Adrenal gland (tissue), 12 donors: ENCODE measurements around the gene JAGN1. TPM values are rescaled to one million over a fixed set of nuclear protein-coding genes. Genes with fewer than 3 reads are reported as not detected.

ENCODE experiments used
- DNase-seq, 7 donors: peaks; one replicate each; pipeline ENCODE4 v3.0.0-alpha.2; 2019 to 2020
- H3K27ac ChIP-seq, 5 donors: fragments of 200-600 bp; sonication (generic) in 4 of 5; 1 replicate in 3 of 5; 2 replicates in 2 of 5; pipeline versions ENCODE4 v1.5.1 to v1.8.0; 2016 to 2020; ENCODE audit warnings: mild to moderate bottlenecking in 1 of 5
- H3K27me3 ChIP-seq: fragments of 200-600 bp; 2 replicates; pipeline ENCODE4 v1.8.0; 2021
- H3K36me3 ChIP-seq, 2 donors: fragments of 200-600 bp; replicated peaks in 1 of 2; 1 replicate in 1 of 2; 2 replicates in 1 of 2; pipeline versions ENCODE4 v1.5.1 to v1.8.0; 2018 to 2022
- H3K4me1 ChIP-seq, 2 donors: fragments of 200-600 bp; replicated peaks in 1 of 2; 1 replicate in 1 of 2; 2 replicates in 1 of 2; pipeline versions ENCODE4 v1.5.1 to v1.8.0; 2018 to 2021
- H3K4me3 ChIP-seq, 4 donors: fragments of 200-600 bp; sonication (generic) in 3 of 4; one replicate each; pipeline ENCODE4 v1.5.1; 2016 to 2018
- H3K9me3 ChIP-seq, 3 donors: fragments of 200-600 bp; sonication (generic) in 1 of 3; replicated peaks in 1 of 3; 1 replicate in 2 of 3; 2 replicates in 1 of 3; pipeline versions ENCODE4 v1.5.1 to v1.8.0; 2016 to 2021
- POLR2A ChIP-seq, 2 donors: fragments of 450-650 bp; IDR thresholded peaks; one replicate each; pipeline ENCODE4 v1.6.1; 2017; ENCODE audit warnings: antibody characterized with exemption in 2 of 2, mild to moderate bottlenecking in 2 of 2, moderate library complexity in 1 of 2
- whole genome bisulfite sequencing, 4 donors: extraction: QIAGEN DNeasy Blood & Tissue Kit in 2 of 4; methylation state at CpG; one replicate each; pipeline versions ENCODE4 v1.1.5 to v1.1.7; 2013 to 2017; 5-methylcytosine and 5-hydroxymethylcytosine counted together
- intact Hi-C, 2 donors: fragments of 100-400 bp; cut with DNase I; formaldehyde crosslinking; loops; one replicate each; pipeline versions ENCODE4 v1.14.1 to v1.15.0; 2022 to 2023
- polyA plus RNA-seq, 3 donors: library from polyadenylated mRNA; stranded (reverse); fragments of 200-250 nt in 2 of 3; fragments of 350-450 nt in 1 of 3; fragmentation: Illumina TruSeq in 1 of 3; extraction: RNeasy Lipid Tissue Mini Kit (QIAGEN cat#74804) in 1 of 3; gene quantifications; one replicate each; pipeline ENCODE4 v1.2.3, GENCODE V29; 2013 to 2014
- total RNA-seq, 9 donors: library from RNA; depleted of rRNA in 4 of 9; stranded (reverse); fragments of >200 nt in 4 of 9; fragments of 120-200 nt in 1 of 9; fragmentation: NEBNext Ultra II Directional in 1 of 9; extraction: Animal tissue kit (Norgen Biotek cat#: 25700) in 1 of 9; gene quantifications; one replicate each; pipeline versions ENCODE4 v1.1.0 to v1.2.4, GENCODE V29; 2013 to 2023
- TF ChIP-seq, protein P1 (sequence below), 6 experiments: fragments of 450-650 bp in 4 of 6; fragments of 200-600 bp in 2 of 6; sonication (generic) in 1 of 6; IDR thresholded peaks; 1 replicate in 5 of 6; 2 replicates in 1 of 6; pipeline versions ENCODE4 v1.5.1 to v1.8.0; 2016 to 2021; ENCODE audit warnings: antibody characterized with exemption in 6 of 6, mild to moderate bottlenecking in 2 of 6, moderate library complexity in 1 of 6
- donor health status: healthy with polysubstance abuse.
- donor health status: Bipolar disorder and iron deficiency.
- donor health status: DM: yes; HTN: yes; CAD: no.
- donor health status: DM: no; HTN: no; CAD: no.
- donor health status: DM: no; HTN: no; CAD: no.
- donor health status: DM: yes; HTN: yes; CAD: no.

The JAGN1 gene
- total and polyA plus RNA-seq, 12 donors: 31.4 to 116 (median 60.7) TPM

DNA sequence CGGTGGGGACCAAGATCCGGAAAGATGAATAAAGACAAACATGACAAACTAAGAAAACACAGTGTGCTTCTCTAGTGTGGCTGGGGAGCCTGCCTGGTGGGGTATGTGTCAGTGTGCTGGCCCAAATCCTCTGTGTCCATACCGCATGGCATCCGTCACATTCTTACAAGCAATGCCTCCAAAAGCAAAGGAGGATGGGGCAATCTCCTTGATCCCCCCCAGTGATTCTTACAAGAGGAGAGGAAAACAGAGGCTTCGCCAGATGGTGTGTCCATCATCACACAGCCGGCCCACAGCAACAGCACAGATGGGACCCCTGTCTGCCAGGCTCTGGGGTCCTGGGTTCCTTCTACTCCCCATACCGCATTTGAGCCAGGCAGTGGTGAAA is 25.9 kb downstream of the JAGN1 start:
- intact Hi-C loops: no loop called here
- no peaks in the 10 kb centered on the region for H3K36me3 ChIP-seq
- 39 to 49% (median 44%) methylated on average over 4 to 7 of the region's 7 CpGs for WGBS, 4 donors
- peaks cover 31 to 62% of the 10 kb centered on the region in 2 donors for H3K4me1 ChIP-seq
- DNase-seq: peak in 2 of 7 donors; percentile 31 to 38
- peak overlapping the region; percentile 59 to 95 (median 84) for H3K27ac ChIP-seq
- H3K4me3 ChIP-seq: peak overlapping the region in 1 of 4 donors; percentile 69
- TF ChIP-seq, protein P1, sequence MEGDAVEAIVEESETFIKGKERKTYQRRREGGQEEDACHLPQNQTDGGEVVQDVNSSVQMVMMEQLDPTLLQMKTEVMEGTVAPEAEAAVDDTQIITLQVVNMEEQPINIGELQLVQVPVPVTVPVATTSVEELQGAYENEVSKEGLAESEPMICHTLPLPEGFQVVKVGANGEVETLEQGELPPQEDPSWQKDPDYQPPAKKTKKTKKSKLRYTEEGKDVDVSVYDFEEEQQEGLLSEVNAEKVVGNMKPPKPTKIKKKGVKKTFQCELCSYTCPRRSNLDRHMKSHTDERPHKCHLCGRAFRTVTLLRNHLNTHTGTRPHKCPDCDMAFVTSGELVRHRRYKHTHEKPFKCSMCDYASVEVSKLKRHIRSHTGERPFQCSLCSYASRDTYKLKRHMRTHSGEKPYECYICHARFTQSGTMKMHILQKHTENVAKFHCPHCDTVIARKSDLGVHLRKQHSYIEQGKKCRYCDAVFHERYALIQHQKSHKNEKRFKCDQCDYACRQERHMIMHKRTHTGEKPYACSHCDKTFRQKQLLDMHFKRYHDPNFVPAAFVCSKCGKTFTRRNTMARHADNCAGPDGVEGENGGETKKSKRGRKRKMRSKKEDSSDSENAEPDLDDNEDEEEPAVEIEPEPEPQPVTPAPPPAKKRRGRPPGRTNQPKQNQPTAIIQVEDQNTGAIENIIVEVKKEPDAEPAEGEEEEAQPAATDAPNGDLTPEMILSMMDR (IDR thresholded peaks at IDR 0.05): no peak
- no peak for TF ChIP-seq POLR2A (IDR thresholded peaks at IDR 0.05)
- no peaks in the 10 kb centered on the region for H3K9me3 ChIP-seq
- H3K27me3 ChIP-seq: no peaks in the 10 kb centered on the region

DNA sequence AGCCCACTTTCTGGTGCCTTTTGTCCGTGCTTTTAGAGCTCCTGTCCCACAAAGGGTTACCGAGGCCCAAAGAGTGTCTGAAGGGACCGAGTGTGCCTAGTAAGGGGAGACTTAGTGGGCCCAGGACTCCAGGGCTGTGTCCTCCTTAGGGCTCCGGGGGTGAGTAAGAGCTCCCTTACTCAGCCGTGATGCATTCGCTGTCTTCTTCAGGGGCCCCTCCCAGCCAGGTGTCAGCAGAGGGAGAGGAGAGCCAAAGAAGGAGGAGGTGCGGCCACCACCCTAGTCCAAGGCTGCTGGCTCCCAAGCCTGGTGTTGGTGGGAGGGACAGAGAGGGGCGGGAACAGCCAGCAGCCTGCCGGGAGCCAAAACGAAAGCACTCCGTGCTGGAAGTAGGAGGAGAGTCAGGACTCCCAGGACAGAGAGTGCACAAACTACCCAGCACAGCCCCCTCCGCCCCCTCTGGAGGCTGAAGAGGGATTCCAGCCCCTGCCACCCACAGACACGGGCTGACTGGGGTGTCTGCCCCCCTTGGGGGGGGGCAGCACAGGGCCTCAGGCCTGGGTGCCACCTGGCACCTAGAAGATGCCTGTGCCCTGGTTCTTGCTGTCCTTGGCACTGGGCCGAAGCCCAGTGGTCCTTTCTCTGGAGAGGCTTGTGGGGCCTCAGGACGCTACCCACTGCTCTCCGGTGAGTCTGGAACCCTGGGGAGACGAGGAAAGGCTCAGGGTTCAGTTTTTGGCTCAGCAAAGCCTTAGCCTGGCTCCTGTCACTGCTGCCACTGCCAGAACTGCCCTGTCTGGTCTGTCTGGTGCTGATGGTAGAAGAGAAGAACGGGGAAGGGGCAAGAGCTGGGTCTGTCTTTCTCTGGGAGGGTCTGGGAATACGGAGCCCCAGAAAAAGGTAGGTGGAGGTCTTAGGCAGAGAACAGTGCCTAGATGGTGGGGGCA is 26.6 kb downstream of the JAGN1 start, which contains the start of gene IL17RC:
TSS of gene IL17RC (plus strand) at position 365 of the 947 bp plus-strand sequence. CDS start at position 583, 218 bp downstream.
- Histone ChIP-seq H3K36me3 (no peaks in the 10 kb centered on the region), H3K9me3 (no peaks in the 10 kb centered on the region), H3K27ac (peak within 1 kb of the TSS; percentile 64 to 95 (median 84)), H3K27me3 (no peaks in the 10 kb centered on the region), H3K4me3 (peak within 1 kb of the TSS in 3 of 4 donors; percentile 30 to 69 (median 42)), H3K4me1 (peaks cover 31 to 59% of the 10 kb centered on the region in 2 donors)
- peak; percentile 90 to 97 (median 96) for DNase-seq
- intact Hi-C loops: no loop called here
- TF ChIP-seq, protein P1 (IDR thresholded peaks at IDR 0.05): no peak
- peak in 1 of 2 donors; percentile 88 for TF ChIP-seq POLR2A (IDR thresholded peaks at IDR 0.05)
- 6 to 8% (median 7%) methylated on average over 7 to 19 of the region's 19 CpGs for WGBS, 4 donors

DNA sequence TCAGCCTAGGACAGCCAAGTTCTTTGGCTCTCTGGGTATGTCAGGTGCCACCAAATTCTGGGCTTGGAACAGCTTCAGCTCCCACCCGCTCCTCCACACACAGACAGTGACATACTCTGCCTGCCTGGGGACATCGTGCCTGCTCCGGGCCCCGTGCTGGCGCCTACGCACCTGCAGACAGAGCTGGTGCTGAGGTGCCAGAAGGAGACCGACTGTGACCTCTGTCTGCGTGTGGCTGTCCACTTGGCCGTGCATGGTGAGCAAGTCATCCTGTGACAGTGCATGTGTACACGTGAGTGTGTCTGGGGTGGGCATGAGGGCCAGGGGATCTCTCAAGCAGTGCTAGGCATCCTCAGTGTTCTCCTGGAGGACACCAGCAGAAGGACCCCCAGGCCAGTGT is 27.4 kb downstream of the JAGN1 start:
- Histone ChIP-seq H3K9me3 (no peaks in the 10 kb centered on the region), H3K4me1 (peaks cover 31 to 51% of the 10 kb centered on the region in 2 donors), H3K27me3 (no peaks in the 10 kb centered on the region), H3K4me3 (peak overlapping the region in 1 of 4 donors; percentile 69), H3K27ac (peak overlapping the region in 2 of 5 donors; percentile 93 to 95), H3K36me3 (no peaks in the 10 kb centered on the region)
- TF ChIP-seq POLR2A (IDR thresholded peaks at IDR 0.05): peak in 1 of 2 donors; percentile 18
- TF ChIP-seq, protein P1 (IDR thresholded peaks at IDR 0.05): no peak
- intact Hi-C loops: no loop called here
- 17 to 68% (median 55%) methylated on average over 2 to 10 of the region's 10 CpGs for WGBS, 4 donors
- peak in 6 of 7 donors; percentile 31 to 71 (median 40) for DNase-seq

DNA sequence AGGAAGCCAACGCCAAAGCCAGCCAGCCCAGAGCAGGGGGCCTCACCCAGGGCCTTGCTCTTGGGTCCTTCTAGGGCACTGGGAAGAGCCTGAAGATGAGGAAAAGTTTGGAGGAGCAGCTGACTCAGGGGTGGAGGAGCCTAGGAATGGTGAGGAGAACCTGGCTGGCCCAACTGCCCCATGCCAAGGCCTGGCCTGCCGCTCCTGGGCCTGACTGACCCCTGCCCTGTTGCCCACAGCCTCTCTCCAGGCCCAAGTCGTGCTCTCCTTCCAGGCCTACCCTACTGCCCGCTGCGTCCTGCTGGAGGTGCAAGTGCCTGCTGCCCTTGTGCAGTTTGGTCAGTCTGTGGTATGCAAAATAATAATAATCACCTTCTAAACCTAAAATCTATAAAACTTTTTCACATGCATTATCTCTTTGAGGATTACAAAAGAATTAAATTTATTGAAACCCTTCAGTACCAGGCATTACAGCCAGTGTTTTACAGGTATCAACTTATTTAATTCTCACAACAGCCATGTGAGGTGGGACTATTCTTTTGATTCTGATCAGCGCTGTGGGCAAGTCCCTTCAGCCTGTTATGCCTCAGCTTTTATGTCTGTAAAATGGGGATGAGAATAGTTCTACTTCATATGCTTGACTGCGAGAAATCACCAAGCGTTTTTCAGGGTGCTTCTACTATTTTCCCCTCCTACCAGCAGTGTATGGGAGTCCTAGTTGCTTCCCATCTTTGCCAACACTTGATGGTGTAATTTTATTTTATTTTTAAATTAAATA is 28.0 kb downstream of the JAGN1 start:
- H3K27ac ChIP-seq: no peak overlapping the region
- H3K27me3 ChIP-seq: no peaks in the 10 kb centered on the region
- intact Hi-C loops: no loop called here
- H3K36me3 ChIP-seq: no peaks in the 10 kb centered on the region
- no peak for DNase-seq
- peak overlapping the region in 1 of 4 donors; percentile 69 for H3K4me3 ChIP-seq
- 89 to 94% (median 90%) methylated on average over 4 to 8 of the region's 8 CpGs for WGBS, 4 donors
- TF ChIP-seq POLR2A (IDR thresholded peaks at IDR 0.05): no peak
- TF ChIP-seq, protein P1 (IDR thresholded peaks at IDR 0.05): no peak
- no peaks in the 10 kb centered on the region for H3K9me3 ChIP-seq
- peaks cover 31 to 49% of the 10 kb centered on the region in 2 donors for H3K4me1 ChIP-seq
